Transverse colon (tissue), 4 donors: ENCODE data around the gene SCART1.

Experiments used
- EP300 ChIP-seq: sonication (generic); formaldehyde crosslinking; IDR thresholded peaks from one replicate; pipeline ENCODE4 v1.6.1; 2017; ENCODE audit warnings: antibody characterized with exemption, low read depth
- POLR2AphosphoS5 ChIP-seq, 3 donors: sonication (generic); formaldehyde crosslinking; IDR thresholded peaks; one replicate each; pipeline ENCODE4 v1.6.1; 2016; ENCODE audit warnings: antibody characterized with exemption in 3 of 3
- TF ChIP-seq, protein P1 (sequence below), 5 experiments: fragments of 200-600 bp in 3 of 5; fragments of 450-650 bp in 2 of 5; sonication (generic) in 3 of 5; IDR thresholded peaks; 1 replicate in 2 of 5; 2 replicates in 3 of 5; pipeline ENCODE4 v1.5.1; 2016 to 2017; ENCODE audit warnings: antibody characterized with exemption in 5 of 5, inconsistent platforms in 3 of 5, mild to moderate bottlenecking in 2 of 5, moderate library complexity in 1 of 5

DNA sequence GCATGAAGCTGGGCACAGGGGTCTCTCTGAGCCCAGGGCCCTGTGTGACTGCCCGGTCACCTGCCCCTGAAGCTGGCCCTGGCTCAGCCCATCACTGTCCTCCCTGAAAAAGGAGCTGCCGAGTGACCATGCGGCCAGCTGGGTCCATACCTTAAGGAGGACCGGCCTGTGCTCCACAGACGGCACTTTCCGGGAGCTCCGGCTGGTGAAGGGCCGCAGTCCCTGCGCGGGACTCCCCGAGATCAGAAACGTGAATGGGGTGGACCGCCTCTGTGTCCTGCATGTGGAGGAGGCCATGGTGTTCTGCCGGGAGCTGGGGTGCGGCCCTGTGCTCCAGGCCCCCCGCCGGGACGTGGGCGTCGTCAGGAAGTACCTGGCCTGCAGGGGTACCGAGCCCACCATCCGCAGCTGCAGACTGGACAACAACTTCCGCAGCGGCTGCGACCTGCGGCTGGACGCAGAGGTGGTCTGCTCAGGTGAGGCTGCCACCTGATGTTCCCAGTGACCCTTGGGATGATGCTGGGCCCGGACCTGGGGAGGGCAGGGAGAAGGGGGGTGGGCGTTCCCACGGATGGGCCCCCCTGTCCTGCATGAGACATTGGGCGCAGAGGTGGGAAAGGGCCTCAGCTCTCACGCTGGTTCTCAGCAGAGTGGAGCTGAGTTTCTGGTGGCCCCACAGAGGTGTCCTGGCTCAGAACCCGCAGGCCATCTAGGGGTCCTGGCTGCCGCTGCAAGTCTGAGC lies 3.5 kb downstream of the SCART1 start:
- TF ChIP-seq, protein P1, sequence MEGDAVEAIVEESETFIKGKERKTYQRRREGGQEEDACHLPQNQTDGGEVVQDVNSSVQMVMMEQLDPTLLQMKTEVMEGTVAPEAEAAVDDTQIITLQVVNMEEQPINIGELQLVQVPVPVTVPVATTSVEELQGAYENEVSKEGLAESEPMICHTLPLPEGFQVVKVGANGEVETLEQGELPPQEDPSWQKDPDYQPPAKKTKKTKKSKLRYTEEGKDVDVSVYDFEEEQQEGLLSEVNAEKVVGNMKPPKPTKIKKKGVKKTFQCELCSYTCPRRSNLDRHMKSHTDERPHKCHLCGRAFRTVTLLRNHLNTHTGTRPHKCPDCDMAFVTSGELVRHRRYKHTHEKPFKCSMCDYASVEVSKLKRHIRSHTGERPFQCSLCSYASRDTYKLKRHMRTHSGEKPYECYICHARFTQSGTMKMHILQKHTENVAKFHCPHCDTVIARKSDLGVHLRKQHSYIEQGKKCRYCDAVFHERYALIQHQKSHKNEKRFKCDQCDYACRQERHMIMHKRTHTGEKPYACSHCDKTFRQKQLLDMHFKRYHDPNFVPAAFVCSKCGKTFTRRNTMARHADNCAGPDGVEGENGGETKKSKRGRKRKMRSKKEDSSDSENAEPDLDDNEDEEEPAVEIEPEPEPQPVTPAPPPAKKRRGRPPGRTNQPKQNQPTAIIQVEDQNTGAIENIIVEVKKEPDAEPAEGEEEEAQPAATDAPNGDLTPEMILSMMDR (IDR thresholded peaks at IDR 0.05), result no peak
- TF ChIP-seq EP300 (no peak), POLR2AphosphoS5 (IDR thresholded peaks at IDR 0.05) (no peak)
